GM19239 (cell line): ENCODE data around the gene PALMD.

Source experiments
- DNase-seq: peaks from one replicate; pipeline ENCODE4 v3.0.0; 2011; ENCODE audit warnings: low spot score; ENCODE audit not compliant: insufficient read length
- FAIRE-seq: peaks from 2 replicates; lab custom pipeline; 2011; peaks lifted over from hg19 to GRCh38; lab: Jason Lieb, UNC

The PALMD gene

GRCh38 chr1:99657213-99658030 is 11.5 kb downstream of the PALMD start:
- DNase-seq (no peak), FAIRE-seq (no peak)

GRCh38 chr1:99658031-99658290 is 12.0 kb downstream of the PALMD start:
- FAIRE-seq (no peak), DNase-seq (no peak)

GRCh38 chr1:99659755-99660210 is 13.9 kb downstream of the PALMD start:
- no peak for DNase-seq
- FAIRE-seq: no peak

GRCh38 chr1:99660496-99660895 is 14.6 kb downstream of the PALMD start:
- FAIRE-seq (no peak), DNase-seq (no peak)

GRCh38 chr1:99661780-99662179 is 15.9 kb downstream of the PALMD start:
- DNase-seq (no peak), FAIRE-seq (no peak)

- no peak for FAIRE-seq
- DNase-seq: no peak
Measured at GRCh38 chr1:99662539-99663080, 16.7 kb downstream of the PALMD start.

GRCh38 chr1:99663501-99663900 is 17.6 kb downstream of the PALMD start:
- no peak for FAIRE-seq
- no peak for DNase-seq

- DNase-seq: no peak
- FAIRE-seq: no peak
Measured at GRCh38 chr1:99665212-99665611, 19.3 kb downstream of the PALMD start.

- DNase-seq: no peak
- FAIRE-seq: no peak
Measured at GRCh38 chr1:99669376-99669775, 23.5 kb downstream of the PALMD start.

GRCh38 chr1:99669821-99670220 is 23.9 kb downstream of the PALMD start:
- DNase-seq (no peak), FAIRE-seq (no peak)

GRCh38 chr1:99670583-99670982 is 24.7 kb downstream of the PALMD start:
- DNase-seq (no peak), FAIRE-seq (no peak)

GRCh38 chr1:99672038-99672437 is 26.1 kb downstream of the PALMD start:
- FAIRE-seq: no peak
- no peak for DNase-seq

GRCh38 chr1:99672530-99673213 is 26.8 kb downstream of the PALMD start:
- DNase-seq: no peak

GRCh38 chr1:99673315-99673714 is 27.4 kb downstream of the PALMD start:
- DNase-seq (no peak), FAIRE-seq (no peak)

More at GRCh38 chr1:99672530-99673213, 26.8 kb downstream of the PALMD start:
- FAIRE-seq: no peak

GRCh38 chr1:99674115-99675064 is 28.5 kb downstream of the PALMD start:
- FAIRE-seq (no peak), DNase-seq (no peak)

GRCh38 chr1:99675292-99675691 is 29.4 kb downstream of the PALMD start:
- FAIRE-seq (no peak), DNase-seq (no peak)

- DNase-seq: no peak
- no peak for FAIRE-seq
Measured at GRCh38 chr1:99675994-99676393, 30.1 kb downstream of the PALMD start.

- DNase-seq (no peak), FAIRE-seq (no peak)
Measured at GRCh38 chr1:99676876-99677275, 31.0 kb downstream of the PALMD start.

GRCh38 chr1:99677416-99677815 is 31.5 kb downstream of the PALMD start:
- FAIRE-seq (no peak), DNase-seq (no peak)

GRCh38 chr1:99680270-99680669 is 34.4 kb downstream of the PALMD start:
- FAIRE-seq: no peak

More at GRCh38 chr1:99680270-99680669, 34.4 kb downstream of the PALMD start:
- no peak for DNase-seq
